Measurements from ENCODE around the gene ADCK2. TPM values are rescaled to one million over a fixed set of nuclear protein-coding genes. Genes with fewer than 3 reads are reported as not detected.
A peak's percentile ranks its signal among the peaks of the same experiment; 100 is the strongest.
"Not testable (repeated sequence)": the region's sequence is repeated elsewhere in the genome, so short reads cannot be mapped to it uniquely, and the experiment has no call there.

ADCK2 gene
- total RNA-seq, 1 donor from 2014 or later: 7.8 TPM

- peaks cover 2% of the 10 kb centered on the region for H3K4me1 Mint-ChIP-seq
- H3K4me3 Mint-ChIP-seq: no peak overlapping the region
- no peaks in the 10 kb centered on the region for H3K36me3 ChIP-seq
- H3K27ac ChIP-seq: no peak overlapping the region
- H2AFZ ChIP-seq (replicated peaks): no peak overlapping the region
- no peak overlapping the region for H3K4me3 ChIP-seq
- H4K20me1 ChIP-seq (ENCODE audit: low read depth): no peaks in the 10 kb centered on the region
- no peaks in the 10 kb centered on the region for H3K9me3 Mint-ChIP-seq
- H3K4me1 ChIP-seq: no peaks in the 10 kb centered on the region
- no peak overlapping the region for H3K27ac Mint-ChIP-seq
- no peaks in the 10 kb centered on the region for H3K36me3 Mint-ChIP-seq
- H3K79me2 ChIP-seq (ENCODE audit: low read depth): no peaks in the 10 kb centered on the region
- no peaks in the 10 kb centered on the region for H3K27me3 ChIP-seq
- no peaks in the 10 kb centered on the region for H3K27me3 Mint-ChIP-seq (ENCODE audit: insufficient read depth, low read depth)
- no peak overlapping the region for H3K9ac ChIP-seq
- TF ChIP-seq CTCF (IDR thresholded peaks at IDR 0.05) (no peak), EZH2 (IDR thresholded peaks at IDR 0.05) (no peak), EZH2phosphoT487 (IDR thresholded peaks at IDR 0.05) (no peak)
- no peak overlapping the region for H3K4me2 ChIP-seq
- H3F3A ChIP-seq (ENCODE audit: low read depth): no peaks in the 10 kb centered on the region
- no peaks in the 10 kb centered on the region for H3K9me3 ChIP-seq (ENCODE audit: low read depth)
- DNase-seq (ENCODE audit: low spot score): no peak
These were observed 14.9 kb upstream of the ADCK2 start for GRCh38 chr7:140657891-140658290.

GRCh38 chr7:140659856-140660255 is 12.9 kb upstream of the ADCK2 start:
- Histone ChIP-seq H3K4me1 (no peaks in the 10 kb centered on the region), H3K4me3 (no peak overlapping the region), H3K27ac (no peak overlapping the region), H2AFZ (replicated peaks) (no peak overlapping the region), H3F3A (ENCODE audit: low read depth) (no peaks in the 10 kb centered on the region), H3K36me3 (no peaks in the 10 kb centered on the region), H3K9ac (no peak overlapping the region), H3K79me2 (ENCODE audit: low read depth) (no peaks in the 10 kb centered on the region), H3K4me2 (no peak overlapping the region), H4K20me1 (ENCODE audit: low read depth) (no peaks in the 10 kb centered on the region), H3K27me3 (no peaks in the 10 kb centered on the region), H3K9me3 (ENCODE audit: low read depth) (no peaks in the 10 kb centered on the region)
- no peak for DNase-seq (ENCODE audit: low spot score)
- Mint-ChIP-seq H3K27ac (no peak overlapping the region), H3K4me3 (no peak overlapping the region), H3K4me1 (no peaks in the 10 kb centered on the region), H3K27me3 (ENCODE audit: insufficient read depth, low read depth) (peaks cover 2% of the 10 kb centered on the region), H3K9me3 (no peaks in the 10 kb centered on the region), H3K36me3 (no peaks in the 10 kb centered on the region)
- TF ChIP-seq EZH2 (IDR thresholded peaks at IDR 0.05): no peak
- TF ChIP-seq CTCF (IDR thresholded peaks at IDR 0.05): no peak
- TF ChIP-seq EZH2phosphoT487 (IDR thresholded peaks at IDR 0.05): no peak

- Mint-ChIP-seq H3K4me1 (no peaks in the 10 kb centered on the region), H3K27ac (no peak overlapping the region)
- H3K4me2 ChIP-seq: no peak overlapping the region
These were observed 11.6 kb upstream of the ADCK2 start for GRCh38 chr7:140661124-140661523.

GRCh38 chr7:140662938-140663337 is 9.8 kb upstream of the ADCK2 start:
- not testable (repeated sequence) for DNase-seq (ENCODE audit: low spot score); H3K4me3 Mint-ChIP-seq; H3K79me2 ChIP-seq (ENCODE audit: low read depth); H3K27ac Mint-ChIP-seq; H3K4me1 Mint-ChIP-seq; H4K20me1 ChIP-seq (ENCODE audit: low read depth); H3K4me2 ChIP-seq; H2AFZ ChIP-seq (replicated peaks); H3K4me1 ChIP-seq; H3K36me3 Mint-ChIP-seq; H3K9ac ChIP-seq; H3K9me3 ChIP-seq (ENCODE audit: low read depth); H3K9me3 Mint-ChIP-seq; H3K27ac ChIP-seq; H3K4me3 ChIP-seq; H3K27me3 Mint-ChIP-seq (ENCODE audit: insufficient read depth, low read depth); H3K27me3 ChIP-seq; H3F3A ChIP-seq (ENCODE audit: low read depth); H3K36me3 ChIP-seq

More at GRCh38 chr7:140661124-140661523, 11.6 kb upstream of the ADCK2 start:
- TF ChIP-seq CTCF (IDR thresholded peaks at IDR 0.05): peak; percentile 12
- no peak for TF ChIP-seq EZH2 (IDR thresholded peaks at IDR 0.05)
- no peak for TF ChIP-seq EZH2phosphoT487 (IDR thresholded peaks at IDR 0.05)
- Histone ChIP-seq H4K20me1 (ENCODE audit: low read depth) (no peaks in the 10 kb centered on the region), H3K79me2 (ENCODE audit: low read depth) (no peaks in the 10 kb centered on the region), H3K4me1 (no peaks in the 10 kb centered on the region), H2AFZ (replicated peaks) (no peak overlapping the region), H3K36me3 (no peaks in the 10 kb centered on the region), H3K27me3 (no peaks in the 10 kb centered on the region), H3K9me3 (ENCODE audit: low read depth) (no peaks in the 10 kb centered on the region), H3F3A (ENCODE audit: low read depth) (no peaks in the 10 kb centered on the region), H3K9ac (no peak overlapping the region), H3K4me3 (no peak overlapping the region), H3K27ac (no peak overlapping the region)
- no peaks in the 10 kb centered on the region for H3K9me3 Mint-ChIP-seq
- H3K36me3 Mint-ChIP-seq: no peaks in the 10 kb centered on the region
- DNase-seq (ENCODE audit: low spot score): no peak
- no peak overlapping the region for H3K4me3 Mint-ChIP-seq
- peaks cover 2% of the 10 kb centered on the region for H3K27me3 Mint-ChIP-seq (ENCODE audit: insufficient read depth, low read depth)

Measured in neural progenitor cell (in vitro differentiated cells).